Suppressor macrophage treated with lipopolysaccharide for 1 hour (primary cell): ENCODE measurements around the gene CBFA2T3.
"Not testable (repeated sequence)": the region's sequence is repeated elsewhere in the genome, so short reads cannot be mapped to it uniquely, and the experiment has no call there.

Source experiments
- DNase-seq, 3 donors: peaks; one replicate each; pipeline ENCODE4 v3.0.0-alpha.2; 2020 to 2022

CBFA2T3 gene

GRCh38 chr16:88920618-88921590 lies 56.1 kb downstream of the CBFA2T3 start:
- DNase-seq: peak; percentile 84 to 94 (median 87)

GRCh38 chr16:88919936-88920335 lies 57.1 kb downstream of the CBFA2T3 start:
- DNase-seq: peak in 2 of 3 donors; percentile 34 to 38

- not testable (repeated sequence) for DNase-seq
Observed at GRCh38 chr16:88918896-88919295, 58.1 kb downstream of the CBFA2T3 start.

- DNase-seq: no peak
Observed at GRCh38 chr16:88917915-88918627, 58.9 kb downstream of the CBFA2T3 start.

- no peak for DNase-seq
Observed at GRCh38 chr16:88917146-88917914, 59.7 kb downstream of the CBFA2T3 start.

GRCh38 chr16:88915639-88916327 lies 61.2 kb downstream of the CBFA2T3 start:
- DNase-seq: no peak

- no peak for DNase-seq
Observed at GRCh38 chr16:88914750-88915368, 62.1 kb downstream of the CBFA2T3 start.

GRCh38 chr16:88913870-88914269 lies 63.1 kb downstream of the CBFA2T3 start:
- no peak for DNase-seq

- DNase-seq: no peak
Observed at GRCh38 chr16:88913001-88913612, 63.9 kb downstream of the CBFA2T3 start.

- no peak for DNase-seq
Observed at GRCh38 chr16:88912556-88912955, 64.5 kb downstream of the CBFA2T3 start.

- DNase-seq: no peak
Observed at GRCh38 chr16:88911946-88912310, 65.1 kb downstream of the CBFA2T3 start.

GRCh38 chr16:88911136-88911945 lies 65.7 kb downstream of the CBFA2T3 start:
- no peak for DNase-seq

- no peak for DNase-seq
Observed at GRCh38 chr16:88910284-88911135, 66.5 kb downstream of the CBFA2T3 start.

- no peak for DNase-seq
Observed at GRCh38 chr16:88909431-88910210, 67.4 kb downstream of the CBFA2T3 start.

- DNase-seq: no peak
Observed at GRCh38 chr16:88908307-88908706, 68.7 kb downstream of the CBFA2T3 start.

GRCh38 chr16:88907768-88908167 lies 69.2 kb downstream of the CBFA2T3 start:
- no peak for DNase-seq

GRCh38 chr16:88906535-88907105 lies 70.4 kb downstream of the CBFA2T3 start:
- no peak for DNase-seq

- no peak for DNase-seq
Observed at GRCh38 chr16:88906020-88906419, 71.0 kb downstream of the CBFA2T3 start.
